DOHH2 (cell line): ENCODE results near the gene SLC5A3.

Experiments
- CTCF ChIP-seq: fragments of 200-600 bp; sonication (generic); IDR thresholded peaks from one replicate; pipeline ENCODE4 v1.5.1; 2014; ENCODE audit warnings: antibody characterized with exemption, mild to moderate bottlenecking, low read depth, low read length; ENCODE audit not compliant: poor library complexity, severe bottlenecking
- EZH2phosphoT487 ChIP-seq: fragments of 200-600 bp; sonication (generic); IDR thresholded peaks from 2 replicates; pipeline ENCODE4 v1.6.1; 2017; ENCODE audit warnings: borderline replicate concordance, mild to moderate bottlenecking, antibody characterized with exemption, low read length, moderate library complexity, mixed read lengths

- no peak for TF ChIP-seq CTCF
- TF ChIP-seq EZH2phosphoT487, result no peak
These were observed 36.2 kb upstream of the SLC5A3 start for GRCh38 chr21:34037009-34037795.
